HepG2 (cell line): ENCODE data around the gene ZNF341. TPM values are rescaled to one million over a fixed set of nuclear protein-coding genes. Genes with fewer than 3 reads are reported as not detected.

Experiments
- HOXA5 ChIP-seq: sonication (generic); formaldehyde crosslinking; IDR thresholded peaks from 2 replicates; pipeline ENCODE4 v1.4.0; 2020; ENCODE audit warnings: missing genetic modification reagents
- KLF16 ChIP-seq, 2 experiments: sonication (generic) in 1 of 2; formaldehyde crosslinking in 1 of 2; IDR thresholded peaks; 2 replicates each; pipeline versions ENCODE4 v1.6.1 to v1.8.0; 2016 to 2023; ENCODE audit warnings: missing genetic modification reagents in 2 of 2, missing compliant biosample characterization in 1 of 2
- NPAS2 ChIP-seq: sonication (generic); formaldehyde crosslinking; IDR thresholded peaks from 2 replicates; pipeline ENCODE4 v1.8.0; 2022; ENCODE audit warnings: mild to moderate bottlenecking, missing genetic modification reagents, borderline replicate concordance
- PAWR ChIP-seq: sonication (generic); formaldehyde crosslinking; IDR thresholded peaks from 2 replicates; pipeline ENCODE4 v1.4.0; 2020; ENCODE audit warnings: missing genetic modification reagents, mild to moderate bottlenecking, borderline replicate concordance
- STAG1 ChIP-seq: sonication (generic); formaldehyde crosslinking; IDR thresholded peaks from 2 replicates; pipeline ENCODE4 v1.4.0; 2020; ENCODE audit warnings: missing genetic modification reagents
- STAT5B ChIP-seq: sonication (generic); formaldehyde crosslinking; IDR thresholded peaks from 2 replicates; pipeline ENCODE4 v1.4.0; 2020; ENCODE audit warnings: missing genetic modification reagents
- ZNF333 ChIP-seq: sonication (generic); formaldehyde crosslinking; IDR thresholded peaks from 2 replicates; pipeline ENCODE4 v1.4.0; 2020; ENCODE audit warnings: mild to moderate bottlenecking, missing genetic modification reagents, borderline replicate concordance
- ZNF451 ChIP-seq: sonication (generic); formaldehyde crosslinking; IDR thresholded peaks from 2 replicates; pipeline ENCODE4 v1.5.0; 2020; ENCODE audit warnings: mild to moderate bottlenecking, missing genetic modification reagents
- ZNF782 ChIP-seq: sonication (generic); formaldehyde crosslinking; IDR thresholded peaks from 2 replicates; pipeline ENCODE4 v1.4.0; 2020; ENCODE audit warnings: missing genetic modification reagents, mild to moderate bottlenecking, borderline replicate concordance
- ZNF878 ChIP-seq: sonication (generic); formaldehyde crosslinking; IDR thresholded peaks from 2 replicates; pipeline ENCODE4 v1.8.1; 2023; ENCODE audit warnings: mild to moderate bottlenecking, missing genetic modification reagents, moderate library complexity
- ZSCAN30 ChIP-seq: sonication (generic); formaldehyde crosslinking; IDR thresholded peaks from 2 replicates; pipeline ENCODE4 v1.5.0; 2020; ENCODE audit warnings: mild to moderate bottlenecking, missing genetic modification reagents
- polyA plus RNA-seq, 8 experiments: library from polyadenylated mRNA; depleted of rRNA in 3 of 8; stranded (reverse) in 7 of 8; unstranded in 1 of 8; fragments of >200 nt; fragmentation: Illumina TruSeq in 4 of 8; extraction: Trizol in 4 of 8; gene quantifications; 2 replicates each; pipeline versions ENCODE4 v1.2.1 to v1.2.3, GENCODE V29; 2011 to 2016; ENCODE audit warnings: low read depth in 4 of 8, missing spikeins in 1 of 8, mixed read lengths in 1 of 8; ENCODE audit not compliant: insufficient read depth in 1 of 8
- total RNA-seq, 5 experiments: library from RNA; depleted of rRNA; stranded (reverse); fragments of >200 nt; fragmentation: Illumina TruSeq; extraction: Trizol; gene quantifications; 2 replicates each; pipeline ENCODE4 v1.2.3, GENCODE V29; 2016; ENCODE audit warnings: low read depth in 1 of 5
- TF ChIP-seq, protein P1 (sequence below): IDR thresholded peaks from 2 replicates; pipeline ENCODE4 v1.6.1; 2016; ENCODE audit warnings: low read depth
- TF ChIP-seq, protein P2 (sequence below): sonication (generic); formaldehyde crosslinking; IDR thresholded peaks from 2 replicates; pipeline ENCODE4 v1.4.0; 2020; ENCODE audit warnings: missing genetic modification reagents
- TF ChIP-seq, protein P3 (sequence below): sonication (generic); formaldehyde crosslinking; IDR thresholded peaks from 2 replicates; pipeline ENCODE4 v1.4.0; 2020; ENCODE audit warnings: missing genetic modification reagents, borderline replicate concordance
- TF ChIP-seq, protein P4 (sequence below): sonication (generic); formaldehyde crosslinking; IDR thresholded peaks from 2 replicates; pipeline ENCODE4 v1.9.0; 2021; ENCODE audit warnings: missing genetic modification reagents, borderline replicate concordance
- TF ChIP-seq, protein P5 (sequence below): sonication (generic); formaldehyde crosslinking; IDR thresholded peaks from 2 replicates; pipeline ENCODE4 v1.8.1; 2023; ENCODE audit warnings: missing genetic modification reagents, inconsistent platforms, borderline replicate concordance

Gene ZNF341
- total and polyA plus RNA-seq, 2 of the 13 experiments (the other 11 are each of a cell fraction or from before 2014, with no cell fraction given) = 1.1 to 2.2 TPM

DNA sequence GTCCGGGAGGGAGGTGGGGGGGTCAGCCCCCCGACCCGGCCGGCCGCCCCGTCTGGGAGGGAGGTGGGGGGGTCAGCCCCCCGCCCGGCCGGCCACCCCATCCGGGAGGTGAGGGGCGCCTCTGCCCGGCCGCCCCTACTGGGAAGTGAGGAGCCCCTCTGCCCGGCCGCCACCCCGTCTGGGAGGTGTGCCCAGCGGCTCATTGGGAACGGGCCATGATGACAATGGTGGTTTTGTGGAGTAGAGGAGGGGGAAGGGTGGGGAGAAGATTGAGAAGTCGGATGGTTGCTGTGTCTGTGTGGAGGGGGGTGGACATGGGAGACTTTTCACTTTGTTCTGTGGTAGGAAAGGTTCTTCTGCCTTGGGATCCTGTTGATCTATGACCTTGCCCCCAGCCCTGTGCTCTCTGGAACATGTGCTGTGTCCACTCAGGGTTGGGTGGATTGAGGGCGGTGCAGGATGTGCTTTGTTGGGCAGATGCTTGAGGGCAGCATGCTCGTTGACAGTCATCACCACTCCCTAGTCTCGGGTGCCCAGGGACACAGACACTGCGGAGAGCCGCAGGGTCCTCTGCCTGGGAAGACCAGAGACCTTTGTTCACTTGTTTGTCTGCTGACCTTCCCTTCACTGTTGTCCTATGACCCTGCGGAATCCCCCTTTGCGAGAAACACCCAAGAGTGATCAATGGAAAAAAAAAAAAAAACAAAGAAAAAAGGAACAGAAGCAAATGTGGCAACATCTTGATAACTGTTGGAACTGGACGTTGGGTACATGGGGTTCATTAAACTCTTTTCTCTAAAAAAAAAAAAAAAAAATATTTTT lies 30.0 kb upstream of the ZNF341 start (continued):
- TF ChIP-seq, protein P1, sequence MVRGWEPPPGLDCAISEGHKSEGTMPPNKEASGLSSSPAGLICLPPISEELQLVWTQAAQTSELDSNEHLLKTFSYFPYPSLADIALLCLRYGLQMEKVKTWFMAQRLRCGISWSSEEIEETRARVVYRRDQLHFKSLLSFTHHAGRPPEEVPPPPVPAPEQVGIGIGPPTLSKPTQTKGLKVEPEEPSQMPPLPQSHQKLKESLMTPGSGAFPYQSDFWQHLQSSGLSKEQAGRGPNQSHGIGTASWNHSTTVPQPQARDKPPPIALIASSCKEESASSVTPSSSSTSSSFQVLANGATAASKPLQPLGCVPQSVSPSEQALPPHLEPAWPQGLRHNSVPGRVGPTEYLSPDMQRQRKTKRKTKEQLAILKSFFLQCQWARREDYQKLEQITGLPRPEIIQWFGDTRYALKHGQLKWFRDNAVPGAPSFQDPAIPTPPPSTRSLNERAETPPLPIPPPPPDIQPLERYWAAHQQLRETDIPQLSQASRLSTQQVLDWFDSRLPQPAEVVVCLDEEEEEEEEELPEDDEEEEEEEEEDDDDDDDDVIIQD (CRISPR knock-in tag) = peak; percentile 74; the same call in 1 of the 2 replicates
- TF ChIP-seq ZNF333 (CRISPR knock-in tag) (no peak; the same call in 1 of the 2 replicates), ZSCAN30 (no peak), STAG1 (CRISPR knock-in tag) (peak; percentile 10; the same call in 1 of the 2 replicates), KLF16 (CRISPR knock-in tag; IDR thresholded peaks at IDR 0.05) (no peak), ZNF451 (CRISPR knock-in tag) (no peak), NPAS2 (CRISPR knock-in tag) (no peak), STAT5B (CRISPR knock-in tag) (no peak), ZNF782 (CRISPR knock-in tag) (no peak), PAWR (CRISPR knock-in tag) (no peak), ZNF878 (CRISPR knock-in tag) (no peak), HOXA5 (CRISPR knock-in tag) (no peak)
- TF ChIP-seq, protein P2, sequence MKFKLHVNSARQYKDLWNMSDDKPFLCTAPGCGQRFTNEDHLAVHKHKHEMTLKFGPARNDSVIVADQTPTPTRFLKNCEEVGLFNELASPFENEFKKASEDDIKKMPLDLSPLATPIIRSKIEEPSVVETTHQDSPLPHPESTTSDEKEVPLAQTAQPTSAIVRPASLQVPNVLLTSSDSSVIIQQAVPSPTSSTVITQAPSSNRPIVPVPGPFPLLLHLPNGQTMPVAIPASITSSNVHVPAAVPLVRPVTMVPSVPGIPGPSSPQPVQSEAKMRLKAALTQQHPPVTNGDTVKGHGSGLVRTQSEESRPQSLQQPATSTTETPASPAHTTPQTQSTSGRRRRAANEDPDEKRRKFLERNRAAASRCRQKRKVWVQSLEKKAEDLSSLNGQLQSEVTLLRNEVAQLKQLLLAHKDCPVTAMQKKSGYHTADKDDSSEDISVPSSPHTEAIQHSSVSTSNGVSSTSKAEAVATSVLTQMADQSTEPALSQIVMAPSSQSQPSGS (CRISPR knock-in tag) = peak; percentile 71
- TF ChIP-seq, protein P3, sequence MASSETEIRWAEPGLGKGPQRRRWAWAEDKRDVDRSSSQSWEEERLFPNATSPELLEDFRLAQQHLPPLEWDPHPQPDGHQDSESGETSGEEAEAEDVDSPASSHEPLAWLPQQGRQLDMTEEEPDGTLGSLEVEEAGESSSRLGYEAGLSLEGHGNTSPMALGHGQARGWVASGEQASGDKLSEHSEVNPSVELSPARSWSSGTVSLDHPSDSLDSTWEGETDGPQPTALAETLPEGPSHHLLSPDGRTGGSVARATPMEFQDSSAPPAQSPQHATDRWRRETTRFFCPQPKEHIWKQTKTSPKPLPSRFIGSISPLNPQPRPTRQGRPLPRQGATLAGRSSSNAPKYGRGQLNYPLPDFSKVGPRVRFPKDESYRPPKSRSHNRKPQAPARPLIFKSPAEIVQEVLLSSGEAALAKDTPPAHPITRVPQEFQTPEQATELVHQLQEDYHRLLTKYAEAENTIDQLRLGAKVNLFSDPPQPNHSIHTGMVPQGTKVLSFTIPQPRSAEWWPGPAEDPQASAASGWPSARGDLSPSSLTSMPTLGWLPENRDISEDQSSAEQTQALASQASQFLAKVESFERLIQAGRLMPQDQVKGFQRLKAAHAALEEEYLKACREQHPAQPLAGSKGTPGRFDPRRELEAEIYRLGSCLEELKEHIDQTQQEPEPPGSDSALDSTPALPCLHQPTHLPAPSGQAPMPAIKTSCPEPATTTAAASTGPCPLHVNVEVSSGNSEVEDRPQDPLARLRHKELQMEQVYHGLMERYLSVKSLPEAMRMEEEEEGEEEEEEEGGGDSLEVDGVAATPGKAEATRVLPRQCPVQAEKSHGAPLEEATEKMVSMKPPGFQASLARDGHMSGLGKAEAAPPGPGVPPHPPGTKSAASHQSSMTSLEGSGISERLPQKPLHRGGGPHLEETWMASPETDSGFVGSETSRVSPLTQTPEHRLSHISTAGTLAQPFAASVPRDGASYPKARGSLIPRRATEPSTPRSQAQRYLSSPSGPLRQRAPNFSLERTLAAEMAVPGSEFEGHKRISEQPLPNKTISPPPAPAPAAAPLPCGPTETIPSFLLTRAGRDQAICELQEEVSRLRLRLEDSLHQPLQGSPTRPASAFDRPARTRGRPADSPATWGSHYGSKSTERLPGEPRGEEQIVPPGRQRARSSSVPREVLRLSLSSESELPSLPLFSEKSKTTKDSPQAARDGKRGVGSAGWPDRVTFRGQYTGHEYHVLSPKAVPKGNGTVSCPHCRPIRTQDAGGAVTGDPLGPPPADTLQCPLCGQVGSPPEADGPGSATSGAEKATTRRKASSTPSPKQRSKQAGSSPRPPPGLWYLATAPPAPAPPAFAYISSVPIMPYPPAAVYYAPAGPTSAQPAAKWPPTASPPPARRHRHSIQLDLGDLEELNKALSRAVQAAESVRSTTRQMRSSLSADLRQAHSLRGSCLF (CRISPR knock-in tag) = no peak
- TF ChIP-seq, protein P4, sequence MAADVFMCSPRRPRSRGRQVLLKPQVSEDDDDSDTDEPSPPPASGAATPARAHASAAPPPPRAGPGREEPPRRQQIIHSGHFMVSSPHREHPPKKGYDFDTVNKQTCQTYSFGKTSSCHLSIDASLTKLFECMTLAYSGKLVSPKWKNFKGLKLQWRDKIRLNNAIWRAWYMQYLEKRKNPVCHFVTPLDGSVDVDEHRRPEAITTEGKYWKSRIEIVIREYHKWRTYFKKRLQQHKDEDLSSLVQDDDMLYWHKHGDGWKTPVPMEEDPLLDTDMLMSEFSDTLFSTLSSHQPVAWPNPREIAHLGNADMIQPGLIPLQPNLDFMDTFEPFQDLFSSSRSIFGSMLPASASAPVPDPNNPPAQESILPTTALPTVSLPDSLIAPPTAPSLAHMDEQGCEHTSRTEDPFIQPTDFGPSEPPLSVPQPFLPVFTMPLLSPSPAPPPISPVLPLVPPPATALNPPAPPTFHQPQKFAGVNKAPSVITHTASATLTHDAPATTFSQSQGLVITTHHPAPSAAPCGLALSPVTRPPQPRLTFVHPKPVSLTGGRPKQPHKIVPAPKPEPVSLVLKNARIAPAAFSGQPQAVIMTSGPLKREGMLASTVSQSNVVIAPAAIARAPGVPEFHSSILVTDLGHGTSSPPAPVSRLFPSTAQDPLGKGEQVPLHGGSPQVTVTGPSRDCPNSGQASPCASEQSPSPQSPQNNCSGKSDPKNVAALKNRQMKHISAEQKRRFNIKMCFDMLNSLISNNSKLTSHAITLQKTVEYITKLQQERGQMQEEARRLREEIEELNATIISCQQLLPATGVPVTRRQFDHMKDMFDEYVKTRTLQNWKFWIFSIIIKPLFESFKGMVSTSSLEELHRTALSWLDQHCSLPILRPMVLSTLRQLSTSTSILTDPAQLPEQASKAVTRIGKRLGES = no peak
- TF ChIP-seq, protein P5, sequence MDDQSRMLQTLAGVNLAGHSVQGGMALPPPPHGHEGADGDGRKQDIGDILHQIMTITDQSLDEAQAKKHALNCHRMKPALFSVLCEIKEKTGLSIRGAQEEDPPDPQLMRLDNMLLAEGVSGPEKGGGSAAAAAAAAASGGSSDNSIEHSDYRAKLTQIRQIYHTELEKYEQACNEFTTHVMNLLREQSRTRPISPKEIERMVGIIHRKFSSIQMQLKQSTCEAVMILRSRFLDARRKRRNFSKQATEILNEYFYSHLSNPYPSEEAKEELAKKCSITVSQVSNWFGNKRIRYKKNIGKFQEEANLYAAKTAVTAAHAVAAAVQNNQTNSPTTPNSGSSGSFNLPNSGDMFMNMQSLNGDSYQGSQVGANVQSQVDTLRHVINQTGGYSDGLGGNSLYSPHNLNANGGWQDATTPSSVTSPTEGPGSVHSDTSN (CRISPR knock-in tag) = no peak
